Lower lobe of right lung (tissue), 2 donors: ENCODE results near the gene PDCD1. TPM values are rescaled to one million over a fixed set of nuclear protein-coding genes. Genes with fewer than 3 reads are reported as not detected.
"Not testable (repeated sequence)": the region's sequence is repeated elsewhere in the genome, so short reads cannot be mapped to it uniquely, and the experiment has no call there.

Experiments used
- ATAC-seq, 2 donors: fragments of 200-7000 bp; cut with Tn5 transposase; one replicate each; pipeline ENCODE4 v1.9.1; 2020 to 2022; ENCODE audit warnings: mild to moderate bottlenecking in 2 of 2, moderate library complexity in 2 of 2
- DNase-seq: peaks from one replicate; pipeline ENCODE4 v3.0.0-alpha.2; 2020
- H3K27ac ChIP-seq: fragments of 200-600 bp; one replicate; pipeline ENCODE4 v1.8.0; 2022
- H3K27me3 ChIP-seq: fragments of 200-600 bp; one replicate; pipeline ENCODE4 v1.8.0; 2022; ENCODE audit warnings: low read depth
- H3K36me3 ChIP-seq: fragments of 200-600 bp; one replicate; pipeline ENCODE4 v1.8.0; 2022; ENCODE audit warnings: mild to moderate bottlenecking
- H3K4me1 ChIP-seq: fragments of 200-600 bp; one replicate; pipeline ENCODE4 v1.8.0; 2022
- H3K4me3 ChIP-seq: fragments of 200-600 bp; one replicate; pipeline ENCODE4 v1.8.0; 2022; ENCODE audit warnings: mild to moderate bottlenecking
- H3K9me3 ChIP-seq: fragments of 200-600 bp; one replicate; pipeline ENCODE4 v1.8.0; 2022
- intact Hi-C: fragments of 100-400 bp; cut with DNase I; formaldehyde crosslinking; loops from one replicate; pipeline ENCODE4 v1.11.0; 2022
- total RNA-seq: library from RNA; stranded (reverse); fragmentation: NEBNext Ultra II Directional; extraction: Animal tissue kit (Norgen Biotek cat#: 25700); gene quantifications from one replicate; pipeline ENCODE4 v1.2.1, GENCODE V29; 2021
- TF ChIP-seq, protein P1 (sequence below): fragments of 200-600 bp; IDR thresholded peaks from one replicate; pipeline ENCODE4 v1.8.0; 2022; ENCODE audit warnings: antibody characterized with exemption, mild to moderate bottlenecking
- donor health status: DM: no; HTN: yes; CAD: no; lungs with severe emphysema.

Gene PDCD1
- total RNA-seq, 1 donor from 2014 or later, result 1.4 TPM

DNA sequence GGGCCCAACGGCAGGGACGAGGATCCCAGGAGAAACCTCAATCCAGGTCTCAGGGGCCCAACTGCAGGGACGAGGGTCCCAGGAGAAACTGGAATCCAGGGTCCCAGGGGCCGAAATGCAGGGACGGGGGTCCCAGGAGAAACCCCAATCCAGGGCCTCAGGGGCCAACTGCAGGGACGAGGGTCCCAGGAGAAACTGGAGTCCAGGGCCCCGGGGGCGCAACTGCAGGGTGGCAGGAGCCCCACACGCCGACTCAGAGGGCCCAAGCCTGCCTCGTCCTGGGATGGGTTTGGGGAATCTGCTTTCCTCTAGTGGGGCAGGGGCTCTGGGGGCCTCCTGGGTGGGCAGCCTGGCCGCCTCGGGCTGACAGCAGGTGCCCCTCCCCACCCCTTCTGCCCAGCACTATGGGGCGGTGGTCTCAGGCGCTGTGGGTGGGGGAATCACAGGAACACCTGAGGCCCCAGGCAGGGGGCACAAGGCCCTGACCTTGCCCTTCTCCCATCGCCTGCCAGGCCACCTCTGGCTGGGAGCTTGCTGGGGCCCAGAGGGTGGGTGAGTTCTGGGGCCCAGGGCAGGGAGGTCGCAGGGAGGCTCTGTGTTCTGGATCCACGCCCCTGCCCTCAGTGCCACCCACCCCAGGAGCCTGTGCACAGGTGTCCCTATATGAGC, 18.0 kb upstream of the PDCD1 start:
- intact Hi-C loops, result no loop called here

DNA sequence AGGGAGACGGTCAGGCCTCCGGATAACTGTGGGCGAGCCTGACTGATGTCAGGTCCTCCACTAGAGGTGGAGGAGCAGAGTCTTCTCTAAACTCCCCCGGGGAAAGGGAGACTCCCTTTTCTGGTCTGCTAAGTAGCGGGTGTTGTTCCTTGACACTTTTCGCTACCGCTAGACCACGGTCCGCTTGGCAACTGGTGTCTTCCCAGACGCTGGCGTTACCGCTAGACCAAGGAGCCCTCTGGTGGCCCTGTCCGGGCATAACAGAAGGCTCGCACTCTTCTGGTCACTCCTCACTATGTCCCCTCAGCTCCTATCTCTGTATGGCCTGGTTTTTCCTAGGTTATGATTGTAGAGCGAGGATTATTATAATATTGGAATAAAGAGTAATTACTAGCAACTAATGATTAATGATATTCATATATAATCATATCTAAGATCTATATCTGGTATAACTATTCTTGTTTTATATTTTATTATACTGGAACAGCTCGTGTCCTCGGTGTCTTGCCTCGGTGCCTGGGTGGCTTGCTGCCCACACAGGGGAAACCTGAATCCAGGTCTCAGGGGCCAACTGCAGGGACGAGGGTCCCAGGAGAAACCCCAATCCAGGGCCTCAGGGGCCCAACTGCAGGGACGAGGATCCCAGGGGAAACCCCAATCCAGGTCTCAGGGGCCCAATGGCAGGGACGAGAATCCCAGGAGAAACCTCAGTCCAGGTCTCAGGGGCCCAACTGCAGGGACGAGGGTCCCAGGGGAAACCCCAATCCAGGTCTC, 17.2 kb upstream of the PDCD1 start:
- H3K27ac ChIP-seq, DNase-seq, ATAC-seq, H3K9me3 ChIP-seq, H3K4me1 ChIP-seq, intact Hi-C loops, H3K36me3 ChIP-seq, H3K4me3 ChIP-seq, H3K27me3 ChIP-seq: not testable (repeated sequence)

More for the DNA sequence above, 18.0 kb upstream of the PDCD1 start:
- Histone ChIP-seq H3K27ac (no peak overlapping the region), H3K36me3 (no peaks in the 10 kb centered on the region), H3K4me3 (no peak overlapping the region), H3K9me3 (no peaks in the 10 kb centered on the region), H3K27me3 (peaks cover 5% of the 10 kb centered on the region), H3K4me1 (peaks cover 5% of the 10 kb centered on the region)
- no peak for ATAC-seq
- TF ChIP-seq, protein P1, sequence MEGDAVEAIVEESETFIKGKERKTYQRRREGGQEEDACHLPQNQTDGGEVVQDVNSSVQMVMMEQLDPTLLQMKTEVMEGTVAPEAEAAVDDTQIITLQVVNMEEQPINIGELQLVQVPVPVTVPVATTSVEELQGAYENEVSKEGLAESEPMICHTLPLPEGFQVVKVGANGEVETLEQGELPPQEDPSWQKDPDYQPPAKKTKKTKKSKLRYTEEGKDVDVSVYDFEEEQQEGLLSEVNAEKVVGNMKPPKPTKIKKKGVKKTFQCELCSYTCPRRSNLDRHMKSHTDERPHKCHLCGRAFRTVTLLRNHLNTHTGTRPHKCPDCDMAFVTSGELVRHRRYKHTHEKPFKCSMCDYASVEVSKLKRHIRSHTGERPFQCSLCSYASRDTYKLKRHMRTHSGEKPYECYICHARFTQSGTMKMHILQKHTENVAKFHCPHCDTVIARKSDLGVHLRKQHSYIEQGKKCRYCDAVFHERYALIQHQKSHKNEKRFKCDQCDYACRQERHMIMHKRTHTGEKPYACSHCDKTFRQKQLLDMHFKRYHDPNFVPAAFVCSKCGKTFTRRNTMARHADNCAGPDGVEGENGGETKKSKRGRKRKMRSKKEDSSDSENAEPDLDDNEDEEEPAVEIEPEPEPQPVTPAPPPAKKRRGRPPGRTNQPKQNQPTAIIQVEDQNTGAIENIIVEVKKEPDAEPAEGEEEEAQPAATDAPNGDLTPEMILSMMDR, result no peak
- DNase-seq, result no peak

DNA sequence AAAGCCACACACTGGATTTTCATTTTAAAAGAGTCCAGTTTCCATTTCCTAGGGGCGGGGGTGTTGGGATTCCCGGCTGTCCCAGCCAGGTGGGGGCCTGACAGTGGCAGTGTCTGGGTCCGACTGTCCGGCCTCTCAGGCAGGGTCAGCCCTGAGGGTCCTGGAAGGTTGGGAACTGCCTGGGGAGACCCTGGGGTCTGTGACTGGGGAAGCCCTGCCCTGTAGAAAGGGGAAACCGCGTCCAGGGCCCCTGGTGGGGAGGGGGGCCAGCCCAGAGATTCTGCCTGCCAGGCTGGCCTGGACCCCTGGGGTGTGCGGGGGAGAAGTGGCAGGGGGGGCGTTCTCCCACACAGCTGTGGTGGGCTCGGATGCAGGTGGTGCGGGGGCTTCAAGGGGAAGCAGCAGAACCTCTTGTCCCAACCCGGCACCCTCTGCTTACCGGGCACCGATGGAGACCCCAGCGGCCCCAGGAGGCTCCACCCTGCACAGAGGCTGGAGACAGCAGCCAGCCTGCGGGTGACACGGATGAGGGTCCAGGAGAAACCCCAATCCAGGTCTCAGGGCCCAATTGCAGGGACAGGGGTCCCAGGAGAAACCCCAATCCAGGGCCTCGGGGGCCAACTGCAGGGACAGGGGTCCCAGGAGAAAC, 15.7 kb upstream of the PDCD1 start:
- intact Hi-C loops, result no loop called here
- H3K9me3 ChIP-seq, result no peaks in the 10 kb centered on the region
- peaks cover 6% of the 10 kb centered on the region for H3K27me3 ChIP-seq
- H3K4me1 ChIP-seq, result no peaks in the 10 kb centered on the region
- H3K4me3 ChIP-seq, result no peak overlapping the region
- H3K27ac ChIP-seq, result no peak overlapping the region
- DNase-seq (no peak), ATAC-seq (no peak)
- no peaks in the 10 kb centered on the region for H3K36me3 ChIP-seq
- TF ChIP-seq, protein P1, result no peak

DNA sequence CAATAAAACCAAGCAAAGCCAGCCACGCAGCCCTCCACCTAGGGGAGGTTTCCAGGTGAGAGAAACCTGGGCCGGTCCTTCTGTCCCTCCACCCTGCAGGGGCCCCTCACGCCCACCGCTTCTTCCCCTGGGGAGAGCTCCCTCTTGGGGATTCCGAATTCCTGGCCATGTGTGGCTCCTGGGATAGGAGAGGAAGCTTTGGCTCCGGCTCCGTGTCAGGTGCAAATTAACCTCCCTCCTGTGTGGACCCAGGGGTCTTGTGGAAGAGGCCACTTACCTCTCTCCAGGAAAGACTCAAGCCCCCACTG, 15.1 kb upstream of the PDCD1 start:
- ATAC-seq, result no peak
- intact Hi-C loops, result no loop called here
- no peak overlapping the region for H3K4me3 ChIP-seq

DNA sequence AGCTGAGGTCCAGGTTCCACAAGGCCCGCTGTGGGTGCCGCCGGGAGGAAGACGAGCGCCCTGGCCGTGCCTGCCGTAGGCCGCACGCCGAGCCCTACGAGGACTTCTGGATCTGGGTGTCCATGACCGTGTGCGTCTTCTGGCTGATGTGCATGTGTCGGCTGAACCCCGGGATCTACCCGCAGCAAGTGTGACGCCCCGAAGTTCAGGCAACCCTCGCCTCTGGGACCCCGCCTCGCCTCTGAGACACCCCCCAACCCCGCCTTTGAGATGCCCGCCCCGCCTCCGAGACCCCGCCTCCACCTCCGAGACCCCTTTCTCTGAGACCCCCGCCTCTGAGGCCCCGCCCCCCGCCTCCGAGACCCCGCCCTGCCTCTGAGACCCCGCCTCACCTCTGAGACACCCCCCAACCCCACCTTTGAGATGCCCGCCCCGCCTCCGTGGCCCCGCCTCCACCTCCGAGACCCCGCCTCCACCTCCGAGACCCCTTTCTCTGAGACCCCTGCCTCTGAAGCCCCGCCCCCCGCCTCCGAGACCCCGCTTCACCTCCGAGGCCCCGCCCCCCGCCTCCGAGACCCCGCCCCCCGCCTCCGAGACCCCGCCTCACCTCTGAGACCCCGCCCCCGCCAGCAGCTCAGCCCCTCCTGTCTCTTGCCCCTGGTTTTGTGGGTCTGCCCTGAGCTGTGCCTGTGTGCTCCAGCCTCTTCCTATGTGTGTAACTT, 14.5 kb upstream of the PDCD1 start:
- no peaks in the 10 kb centered on the region for H3K9me3 ChIP-seq
- no peaks in the 10 kb centered on the region for H3K36me3 ChIP-seq
- intact Hi-C loops, result no loop called here
- no peak for DNase-seq
- TF ChIP-seq, protein P1, result no peak
- H3K27me3 ChIP-seq, result peaks cover 6% of the 10 kb centered on the region
- H3K4me1 ChIP-seq, result no peaks in the 10 kb centered on the region
- H3K4me3 ChIP-seq, result no peak overlapping the region
- no peak overlapping the region for H3K27ac ChIP-seq
- no peak for ATAC-seq

More for the DNA sequence above, 15.1 kb upstream of the PDCD1 start:
- DNase-seq, result no peak
- H3K27me3 ChIP-seq, result peaks cover 6% of the 10 kb centered on the region
- H3K36me3 ChIP-seq, result no peaks in the 10 kb centered on the region
- H3K27ac ChIP-seq, result no peak overlapping the region
- TF ChIP-seq, protein P1, result no peak
- no peaks in the 10 kb centered on the region for H3K4me1 ChIP-seq
- H3K9me3 ChIP-seq, result no peaks in the 10 kb centered on the region
